HG03439 (cell line): ENCODE data around the gene MTRF1.
"Not testable (repeated sequence)": the region's sequence is repeated elsewhere in the genome, so short reads cannot be mapped to it uniquely, and the experiment has no call there.

ENCODE experiments used
- ATAC-seq: cut with Tn5 transposase; IDR thresholded peaks from one replicate; pipeline ENCODE4 v1.9.1; 2021; ENCODE audit warnings: mild to moderate bottlenecking, moderate library complexity; ENCODE audit not compliant: unreplicated experiment

MTRF1 gene

GRCh38 chr13:41282129-41282571 lies 18.8 kb upstream of the MTRF1 start:
- no peak for ATAC-seq

- not testable (repeated sequence) for ATAC-seq
These were observed 15.8 kb upstream of the MTRF1 start for GRCh38 chr13:41279156-41279555.

GRCh38 chr13:41276824-41277223 lies 13.4 kb upstream of the MTRF1 start:
- ATAC-seq, result no peak

- no peak for ATAC-seq
These were observed 11.5 kb upstream of the MTRF1 start for GRCh38 chr13:41274881-41275280.

GRCh38 chr13:41273831-41274441 lies 10.6 kb upstream of the MTRF1 start:
- no peak for ATAC-seq

- no peak for ATAC-seq
These were observed 8.3 kb upstream of the MTRF1 start for GRCh38 chr13:41271456-41272285.

GRCh38 chr13:41268764-41269163 lies 5.4 kb upstream of the MTRF1 start:
- ATAC-seq, result no peak

GRCh38 chr13:41267106-41267505 lies 3.7 kb upstream of the MTRF1 start:
- no peak for ATAC-seq

- ATAC-seq, result no peak
These were observed 3.4 kb downstream of the MTRF1 start for GRCh38 chr13:41259875-41260501.

GRCh38 chr13:41257535-41257934 lies 5.8 kb downstream of the MTRF1 start:
- no peak for ATAC-seq

GRCh38 chr13:41254902-41255301 lies 8.5 kb downstream of the MTRF1 start:
- no peak for ATAC-seq

- no peak for ATAC-seq
These were observed 12.4 kb downstream of the MTRF1 start for GRCh38 chr13:41250993-41251392.

GRCh38 chr13:41246969-41247680 lies 16.3 kb downstream of the MTRF1 start:
- no peak for ATAC-seq

GRCh38 chr13:41244556-41244955 lies 18.8 kb downstream of the MTRF1 start:
- ATAC-seq, result no peak

GRCh38 chr13:41241626-41242025 lies 21.8 kb downstream of the MTRF1 start:
- no peak for ATAC-seq

- ATAC-seq, result no peak
These were observed 27.0 kb downstream of the MTRF1 start for GRCh38 chr13:41236369-41236768.

- ATAC-seq, result no peak
These were observed 30.5 kb downstream of the MTRF1 start for GRCh38 chr13:41232578-41233480.

GRCh38 chr13:41231786-41232185 lies 31.6 kb downstream of the MTRF1 start:
- no peak for ATAC-seq

GRCh38 chr13:41231025-41231677 lies 32.2 kb downstream of the MTRF1 start:
- no peak for ATAC-seq

- no peak for ATAC-seq
These were observed 34.0 kb downstream of the MTRF1 start for GRCh38 chr13:41229356-41229755.
